ENCODE data around the gene DAAM2.

Gene DAAM2

GRCh38 chr6:39793516-39793915 lies 1.3 kb downstream of the DAAM2 start:
- H3K4me3 ChIP-seq (replicated peaks; ENCODE audit: low read depth, low read length), result peak overlapping the region; percentile 78
- no peak for DNase-seq (ENCODE audit: extremely low read depth, low read depth)
- TF ChIP-seq, protein P1, sequence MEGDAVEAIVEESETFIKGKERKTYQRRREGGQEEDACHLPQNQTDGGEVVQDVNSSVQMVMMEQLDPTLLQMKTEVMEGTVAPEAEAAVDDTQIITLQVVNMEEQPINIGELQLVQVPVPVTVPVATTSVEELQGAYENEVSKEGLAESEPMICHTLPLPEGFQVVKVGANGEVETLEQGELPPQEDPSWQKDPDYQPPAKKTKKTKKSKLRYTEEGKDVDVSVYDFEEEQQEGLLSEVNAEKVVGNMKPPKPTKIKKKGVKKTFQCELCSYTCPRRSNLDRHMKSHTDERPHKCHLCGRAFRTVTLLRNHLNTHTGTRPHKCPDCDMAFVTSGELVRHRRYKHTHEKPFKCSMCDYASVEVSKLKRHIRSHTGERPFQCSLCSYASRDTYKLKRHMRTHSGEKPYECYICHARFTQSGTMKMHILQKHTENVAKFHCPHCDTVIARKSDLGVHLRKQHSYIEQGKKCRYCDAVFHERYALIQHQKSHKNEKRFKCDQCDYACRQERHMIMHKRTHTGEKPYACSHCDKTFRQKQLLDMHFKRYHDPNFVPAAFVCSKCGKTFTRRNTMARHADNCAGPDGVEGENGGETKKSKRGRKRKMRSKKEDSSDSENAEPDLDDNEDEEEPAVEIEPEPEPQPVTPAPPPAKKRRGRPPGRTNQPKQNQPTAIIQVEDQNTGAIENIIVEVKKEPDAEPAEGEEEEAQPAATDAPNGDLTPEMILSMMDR (IDR thresholded peaks at IDR 0.05; ENCODE audit: low read depth, low read length, missing control alignments), result no peak

DNA sequence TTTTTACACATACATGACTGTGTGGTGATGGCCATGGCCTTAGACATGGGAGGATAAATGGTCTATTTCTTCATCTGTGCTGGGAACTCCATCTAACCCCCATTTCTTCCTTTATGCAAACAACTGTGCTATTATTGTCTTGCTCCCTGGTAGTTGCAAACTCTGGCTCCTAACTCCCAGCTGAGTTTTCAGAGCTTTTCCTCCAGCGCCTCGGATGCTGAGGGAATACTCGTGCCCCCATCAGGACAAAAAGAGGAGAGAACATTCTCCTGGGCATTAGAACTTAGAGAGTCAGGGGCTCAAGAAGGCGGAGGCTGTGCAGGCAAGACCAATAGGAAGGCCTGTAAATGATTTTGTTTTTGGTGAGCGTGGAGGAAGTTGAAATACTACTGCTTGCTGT lies 2.1 kb downstream of the DAAM2 start:
- H3K4me3 ChIP-seq (replicated peaks; ENCODE audit: low read depth, low read length), result peak overlapping the region; percentile 78
- no peak for DNase-seq (ENCODE audit: extremely low read depth, low read depth)
- TF ChIP-seq, protein P1 (IDR thresholded peaks at IDR 0.05; ENCODE audit: low read depth, low read length, missing control alignments), result no peak

- TF ChIP-seq, protein P1 (IDR thresholded peaks at IDR 0.05; ENCODE audit: low read depth, low read length, missing control alignments), result no peak
- DNase-seq (ENCODE audit: extremely low read depth, low read depth), result no peak
- H3K4me3 ChIP-seq (replicated peaks; ENCODE audit: low read depth, low read length), result no peak overlapping the region
Observed at GRCh38 chr6:39797751-39798150, 5.6 kb downstream of the DAAM2 start.

GRCh38 chr6:39800034-39801032 lies 8.2 kb downstream of the DAAM2 start:
- H3K4me3 ChIP-seq (replicated peaks; ENCODE audit: low read depth, low read length), result no peak overlapping the region
- DNase-seq (ENCODE audit: extremely low read depth, low read depth), result no peak
- TF ChIP-seq, protein P1 (IDR thresholded peaks at IDR 0.05; ENCODE audit: low read depth, low read length, missing control alignments), result no peak

- DNase-seq (ENCODE audit: extremely low read depth, low read depth), result no peak
- TF ChIP-seq, protein P1 (IDR thresholded peaks at IDR 0.05; ENCODE audit: low read depth, low read length, missing control alignments), result no peak
- no peak overlapping the region for H3K4me3 ChIP-seq (replicated peaks; ENCODE audit: low read depth, low read length)
Observed at GRCh38 chr6:39801456-39802251, 9.5 kb downstream of the DAAM2 start.

DNA sequence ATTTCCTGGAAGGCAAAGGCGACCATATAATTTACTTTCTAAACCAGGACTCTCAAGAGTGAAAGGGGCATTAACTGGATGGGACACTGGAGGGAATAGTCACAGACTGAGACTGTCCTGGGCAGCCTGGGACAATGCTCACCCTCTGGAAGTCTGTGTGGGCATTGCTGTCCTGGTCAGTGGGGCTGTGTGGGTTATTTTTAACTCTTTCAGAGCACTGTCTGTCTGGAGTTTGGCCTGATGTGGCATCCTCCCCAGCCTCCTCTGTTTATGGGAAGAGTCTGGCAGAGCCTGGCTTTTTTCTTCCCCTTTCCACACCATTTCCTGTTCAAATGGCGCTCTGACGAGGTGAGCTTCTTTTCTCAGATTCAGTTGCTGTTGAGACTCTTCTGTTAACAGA lies 11.7 kb downstream of the DAAM2 start:
- no peak for DNase-seq (ENCODE audit: extremely low read depth, low read depth)
- H3K4me3 ChIP-seq (replicated peaks; ENCODE audit: low read depth, low read length), result no peak overlapping the region
- TF ChIP-seq, protein P1 (IDR thresholded peaks at IDR 0.05; ENCODE audit: low read depth, low read length, missing control alignments), result no peak

Measured in HFF-Myc (cell line).